HepG2 (cell line): Measurements from ENCODE around the gene MED13L. TPM values are rescaled to one million over a fixed set of nuclear protein-coding genes. Genes with fewer than 3 reads are reported as not detected.

ENCODE experiments used
- ATAC-seq: fragments of 200-7000 bp; cut with Tn5 transposase; 3 replicates; pipeline ENCODE4 v1.9.1; 2020; ENCODE audit warnings: mild to moderate bottlenecking, moderate library complexity
- BruUV-seq: library from RNA; stranded (reverse); fragments of 400-500 nt; replicated peaks from 2 replicates; lab custom pipeline; 2021; lab: Mats Ljungman, UMichigan
- CTCF ChIA-PET: fragments of 300-600 bp; formaldehyde crosslinking; extraction: SDS; loops from one replicate; lab custom pipeline; 2021; ENCODE audit warnings: low total read pairs, inconsistent platforms, low intra/inter-chr PET ratio; lab: Yijun Ruan, JAX
- POLR2A ChIA-PET: fragments of 350-600 bp; sonication (Branson Sonifier 250); formaldehyde crosslinking; loops from one replicate; lab custom pipeline; 2020; ENCODE audit warnings: antibody characterized with exemption, inconsistent platforms; lab: Yijun Ruan, JAX
- DNase-seq: peaks from one replicate; pipeline ENCODE4 v3.0.0-alpha.2; 2015; ENCODE audit warnings: low spot score
- FAIRE-seq: peaks from 3 replicates; lab custom pipeline; 2011; peaks lifted over from hg19 to GRCh38; lab: Jason Lieb, UNC
- H2AFZ ChIP-seq: one replicate; pipeline ENCODE4 v1.6.1; 2011; ENCODE audit warnings: low read length, inconsistent platforms
- H3K27ac ChIP-seq: fragments of 300-600 bp; 3 replicates; pipeline ENCODE4 v1.8.0; 2011; ENCODE audit warnings: mixed run types, mild to moderate bottlenecking, mixed read lengths, low read length, inconsistent platforms; ENCODE audit not compliant: insufficient read depth; ENCODE audit errors: extremely low read length
- H3K27me3 ChIP-seq, 2 experiments: fragments of 200-600 bp in 1 of 2; 2 replicates in 1 of 2; 3 replicates in 1 of 2; pipeline versions ENCODE4 v1.6.0 to v1.8.0; 2011; ENCODE audit warnings: low read length in 2 of 2, mild to moderate bottlenecking in 2 of 2, moderate library complexity in 2 of 2, inconsistent platforms in 1 of 2; ENCODE audit not compliant: insufficient read depth in 2 of 2, control insufficient read depth in 1 of 2
- H3K36me3 ChIP-seq, 2 experiments: fragments of 200-600 bp in 1 of 2; replicated peaks in 1 of 2; 2 replicates in 1 of 2; 3 replicates in 1 of 2; pipeline versions ENCODE4 v1.5.1 to v1.8.0; 2011; ENCODE audit warnings: low read length in 2 of 2, inconsistent platforms in 1 of 2; ENCODE audit not compliant: insufficient read depth in 2 of 2, control insufficient read depth in 1 of 2
- H3K4me1 ChIP-seq: 2 replicates; pipeline ENCODE4 v1.5.1; 2012; ENCODE audit warnings: low read length, inconsistent platforms; ENCODE audit not compliant: insufficient read depth
- H3K4me2 ChIP-seq: 2 replicates; pipeline ENCODE4 v1.6.0; 2011; ENCODE audit warnings: low read depth, low read length, inconsistent platforms
- H3K4me3 ChIP-seq, 3 experiments: fragments of 200-600 bp in 1 of 3; sonication (generic), shearing (Covaris generic) in 1 of 3; replicated peaks in 1 of 3; 2 replicates each; pipeline ENCODE4 v1.5.1; 2011 to 2016; ENCODE audit warnings: low read length in 3 of 3, inconsistent platforms in 2 of 3, low read depth in 2 of 3, mild to moderate bottlenecking in 2 of 3, control low read depth in 1 of 3, mixed read lengths in 1 of 3; ENCODE audit not compliant: insufficient read depth in 1 of 3
- H3K79me2 ChIP-seq: one replicate; pipeline ENCODE4 v1.6.1; 2011; ENCODE audit warnings: low read length, inconsistent platforms; ENCODE audit not compliant: insufficient read depth
- H3K9ac ChIP-seq: 2 replicates; pipeline ENCODE4 v1.6.0; 2011; ENCODE audit warnings: mild to moderate bottlenecking, low read depth, low read length, inconsistent platforms; ENCODE audit not compliant: insufficient read depth
- H3K9me3 ChIP-seq: 2 replicates; pipeline ENCODE4 v1.5.1; 2012; ENCODE audit warnings: mild to moderate bottlenecking, low read length
- H4K20me1 ChIP-seq: 2 replicates; pipeline ENCODE4 v1.6.0; 2011; ENCODE audit warnings: inconsistent platforms, mild to moderate bottlenecking, low read length, moderate library complexity; ENCODE audit not compliant: insufficient read depth
- AGO1 ChIP-seq: fragments of 200-400 bp; formaldehyde crosslinking; IDR thresholded peaks from 2 replicates; pipeline ENCODE4 v1.6.1; 2017; ENCODE audit warnings: mild to moderate bottlenecking, low read depth, low read length, moderate library complexity; ENCODE audit not compliant: poor library complexity, severe bottlenecking
- CHCHD3 ChIP-seq: sonication (generic); formaldehyde crosslinking; IDR thresholded peaks from 2 replicates; pipeline ENCODE4 v1.8.0; 2022; ENCODE audit warnings: mild to moderate bottlenecking, missing genetic modification reagents, moderate library complexity
- FOXJ3 ChIP-seq: sonication (generic); formaldehyde crosslinking; IDR thresholded peaks from 2 replicates; pipeline ENCODE4 v1.4.0; 2020; ENCODE audit warnings: missing genetic modification reagents, mild to moderate bottlenecking, borderline replicate concordance
- HMG20B ChIP-seq: conservative IDR thresholded peaks from 2 replicates; pipeline ENCODE4 v1.6.1; 2016; ENCODE audit warnings: missing genetic modification reagents, missing compliant biosample characterization
- POLR2A ChIP-seq, 2 experiments: IDR thresholded peaks; 2 replicates each; pipeline ENCODE4 v1.6.1; 2011; ENCODE audit warnings: low read depth in 2 of 2, low read length in 2 of 2, mild to moderate bottlenecking in 1 of 2, moderate library complexity in 1 of 2; ENCODE audit not compliant: insufficient read depth in 1 of 2
- PRMT3 ChIP-seq: sonication (generic); formaldehyde crosslinking; IDR thresholded peaks from 2 replicates; pipeline ENCODE4 v1.8.1; 2022; ENCODE audit warnings: low read depth, mild to moderate bottlenecking, moderate library complexity, missing genetic modification reagents, borderline replicate concordance
- THAP11 ChIP-seq: IDR thresholded peaks from 2 replicates; pipeline ENCODE4 v1.6.1; 2016; ENCODE audit warnings: missing biosample characterization, missing genetic modification reagents
- YEATS2 ChIP-seq: sonication (generic); formaldehyde crosslinking; IDR thresholded peaks from 2 replicates; pipeline ENCODE4 v1.4.0; 2020; ENCODE audit warnings: missing genetic modification reagents, borderline replicate concordance
- ZBTB43 ChIP-seq: sonication (generic); formaldehyde crosslinking; conservative IDR thresholded peaks from 2 replicates; pipeline ENCODE4 v1.4.0; 2020; ENCODE audit warnings: missing genetic modification reagents
- ZNF124 ChIP-seq: sonication (generic); formaldehyde crosslinking; IDR thresholded peaks from 2 replicates; pipeline ENCODE4 v1.4.0; 2020; ENCODE audit warnings: missing genetic modification reagents
- ZNF225 ChIP-seq: sonication (generic); formaldehyde crosslinking; IDR thresholded peaks from 2 replicates; pipeline ENCODE4 v1.4.0; 2020; ENCODE audit warnings: mild to moderate bottlenecking, missing genetic modification reagents
- ZNF775 ChIP-seq: sonication (generic); formaldehyde crosslinking; IDR thresholded peaks from 2 replicates; pipeline ENCODE4 v1.4.0; 2020; ENCODE audit warnings: missing genetic modification reagents, mild to moderate bottlenecking, moderate library complexity, borderline replicate concordance
- ZNF883 ChIP-seq: sonication (generic); formaldehyde crosslinking; IDR thresholded peaks from 2 replicates; pipeline ENCODE4 v1.5.1; 2020; ENCODE audit warnings: mild to moderate bottlenecking, missing genetic modification reagents; ENCODE audit errors: not compliant biosample characterization
- WGBS: methylation state at CpG from one replicate; pipeline ENCODE4 v1.1.6; 2017; ENCODE audit warnings: low lambda C conversion rate; 5-methylcytosine and 5-hydroxymethylcytosine counted together
- in situ Hi-C: cut with HindIII; loops from 2 replicates; pipeline ENCODE4 v1.10.0; 2017; ENCODE audit warnings: low pct_unique_long_range_greater_than_20kb; ENCODE audit not compliant: extremely low pct_ligation_motif_present
- intact Hi-C: fragments of 100-400 bp; cut with micrococcal nuclease; formaldehyde crosslinking; loops from one replicate; pipeline ENCODE4 v1.10.0; 2022; ENCODE audit not compliant: unreplicated experiment
- polyA plus RNA-seq, 8 experiments: library from polyadenylated mRNA; depleted of rRNA in 3 of 8; stranded (reverse) in 7 of 8; unstranded in 1 of 8; fragments of >200 nt; fragmentation: Illumina TruSeq in 4 of 8; extraction: Trizol in 4 of 8; gene quantifications; 2 replicates each; pipeline versions ENCODE4 v1.2.1 to v1.2.3, GENCODE V29; 2011 to 2016; ENCODE audit warnings: low read depth in 4 of 8, missing spikeins in 1 of 8, mixed read lengths in 1 of 8; ENCODE audit not compliant: insufficient read depth in 1 of 8
- total RNA-seq, 5 experiments: library from RNA; depleted of rRNA; stranded (reverse); fragments of >200 nt; fragmentation: Illumina TruSeq; extraction: Trizol; gene quantifications; 2 replicates each; pipeline ENCODE4 v1.2.3, GENCODE V29; 2016; ENCODE audit warnings: low read depth in 1 of 5

MED13L gene
- total and polyA plus RNA-seq, 2 of the 13 experiments (the other 11 are each of a cell fraction or from before 2014, with no cell fraction given): 24.8 to 38.9 TPM

GRCh38 chr12:116127859-116128258 lies 149.6 kb downstream of the MED13L start:
- ATAC-seq (no peak), FAIRE-seq (no peak), DNase-seq (no peak)
- Histone ChIP-seq H3K79me2 (peaks cover 55% of the 10 kb centered on the region), H3K27me3 (no peaks in the 10 kb centered on the region), H3K4me2 (no peak overlapping the region), H3K4me3 (no peak overlapping the region), H4K20me1 (peaks cover 10% of the 10 kb centered on the region; the same call in 1 of the 2 replicates), H3K9me3 (no peaks in the 10 kb centered on the region), H3K4me1 (peaks cover 55% of the 10 kb centered on the region), H3K9ac (no peak overlapping the region), H3K36me3 (no peaks in the 10 kb centered on the region), H2AFZ (no peak overlapping the region), H3K27ac (no peak overlapping the region)
- intact Hi-C loops: no loop called here
- in situ Hi-C loops: no loop called here
- WGBS: 91% methylated on average over 2 of the region's 2 CpGs
- TF ChIP-seq PRMT3: no peak
- no peak for TF ChIP-seq THAP11
- TF ChIP-seq FOXJ3 (CRISPR knock-in tag): no peak
- no peak for TF ChIP-seq ZBTB43 (CRISPR knock-in tag)
- TF ChIP-seq POLR2A (IDR thresholded peaks at IDR 0.05; ENCODE audit: insufficient read depth in 1 of 2, low read depth in 2 of 2, low read length in 2 of 2): no peak
- no peak for TF ChIP-seq AGO1
- no peak for TF ChIP-seq ZNF775 (CRISPR knock-in tag)
- no peak for TF ChIP-seq HMG20B
- TF ChIP-seq ZNF124 (CRISPR knock-in tag): no peak
- TF ChIP-seq YEATS2: no peak
- no peak for TF ChIP-seq ZNF225 (CRISPR knock-in tag)
- no peak for TF ChIP-seq CHCHD3 (CRISPR knock-in tag)
- no peak for TF ChIP-seq ZNF883 (CRISPR knock-in tag)
- BruUV-seq: no TSS peak
- ChIA-PET POLR2A (no interaction called here), CTCF (no interaction called here)
